GM19239 (cell line): ENCODE data around the gene SLX4IP.
"Not testable (repeated sequence)": the region's sequence is repeated elsewhere in the genome, so short reads cannot be mapped to it uniquely, and the experiment has no call there.

ENCODE experiments used
- DNase-seq: peaks from one replicate; pipeline ENCODE4 v3.0.0; 2011; ENCODE audit warnings: low spot score; ENCODE audit not compliant: insufficient read length
- FAIRE-seq: peaks from 2 replicates; lab custom pipeline; 2011; peaks lifted over from hg19 to GRCh38; lab: Jason Lieb, UNC

Gene SLX4IP

DNA sequence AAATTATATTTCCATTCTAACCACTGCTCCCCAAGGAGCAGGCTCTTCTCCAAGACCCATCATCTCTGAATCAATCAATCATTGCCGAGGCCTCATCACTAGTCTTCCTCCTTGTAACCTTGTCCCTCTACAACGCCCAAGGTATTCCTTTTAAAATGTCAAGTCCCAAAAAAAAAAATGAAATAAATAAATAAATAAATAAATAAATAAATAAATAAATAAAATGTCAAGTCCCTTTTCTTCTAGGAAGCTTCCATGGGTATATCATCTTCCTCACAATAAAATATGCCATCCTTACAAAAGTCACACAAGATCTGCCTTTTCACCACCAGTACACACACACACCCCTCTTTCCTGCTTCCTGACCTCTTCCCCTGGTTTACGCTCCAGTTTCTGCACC, 181.1 kb downstream of the SLX4IP start:
- FAIRE-seq (no peak), DNase-seq (no peak)

DNA sequence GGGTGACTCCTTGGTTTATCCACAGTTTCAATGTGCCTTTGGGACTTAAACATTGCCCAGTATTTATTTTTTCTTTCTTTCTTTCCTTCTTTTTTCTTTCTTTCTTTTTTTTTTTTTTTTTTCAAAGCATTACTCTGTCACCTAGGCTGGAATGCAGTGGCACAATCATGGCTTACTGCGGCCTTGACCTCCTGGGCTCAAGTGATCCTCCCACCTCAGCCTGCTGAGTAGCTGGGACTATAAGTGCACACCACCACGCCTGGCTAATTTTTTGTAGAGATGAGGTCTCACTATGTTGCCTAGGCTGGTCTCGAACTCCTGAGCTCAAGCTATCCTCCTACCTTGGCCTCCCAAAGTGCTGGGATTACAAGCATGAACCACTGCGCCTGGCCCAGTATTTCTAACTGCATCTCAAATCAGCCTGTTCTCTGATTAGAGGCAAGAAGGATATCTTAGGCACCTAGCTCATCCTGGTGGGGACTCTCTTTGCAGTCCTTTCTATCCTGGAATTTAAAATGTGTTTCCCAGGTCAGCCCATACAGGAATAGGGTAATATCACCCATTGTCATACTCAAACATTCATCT, 182.5 kb downstream of the SLX4IP start:
- FAIRE-seq, DNase-seq: not testable (repeated sequence)

DNA sequence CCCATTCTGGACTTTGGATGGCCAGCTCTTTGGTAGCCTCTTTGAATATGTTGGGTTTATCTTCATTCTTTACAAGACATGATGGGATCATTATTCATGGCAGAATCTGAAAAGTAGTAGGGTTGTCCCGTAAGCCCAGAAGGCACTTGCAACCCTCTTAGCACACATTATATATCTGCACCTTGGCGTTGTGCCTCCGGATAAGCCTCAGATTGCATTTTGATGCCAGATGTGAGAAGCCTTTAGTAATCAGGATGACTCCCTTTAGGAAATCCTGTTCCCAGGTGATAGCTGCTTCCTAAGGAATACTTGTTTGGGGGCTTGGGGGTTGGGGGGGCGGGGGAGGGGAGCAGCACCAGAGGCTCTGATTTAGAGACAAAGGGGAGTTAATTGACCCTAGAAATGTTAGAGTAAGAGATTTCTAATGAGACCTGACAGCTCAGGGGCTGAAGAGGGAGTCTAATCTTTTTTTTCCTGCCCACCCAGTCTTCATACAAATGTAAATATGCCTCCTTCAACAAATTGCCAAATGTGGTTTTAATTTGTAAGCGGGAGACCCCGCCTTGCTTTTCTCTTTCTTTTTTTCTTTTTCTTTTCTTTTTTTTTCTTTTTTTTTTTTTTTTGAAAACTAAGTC, 183.6 kb downstream of the SLX4IP start:
- DNase-seq = no peak
- FAIRE-seq = no peak

DNA sequence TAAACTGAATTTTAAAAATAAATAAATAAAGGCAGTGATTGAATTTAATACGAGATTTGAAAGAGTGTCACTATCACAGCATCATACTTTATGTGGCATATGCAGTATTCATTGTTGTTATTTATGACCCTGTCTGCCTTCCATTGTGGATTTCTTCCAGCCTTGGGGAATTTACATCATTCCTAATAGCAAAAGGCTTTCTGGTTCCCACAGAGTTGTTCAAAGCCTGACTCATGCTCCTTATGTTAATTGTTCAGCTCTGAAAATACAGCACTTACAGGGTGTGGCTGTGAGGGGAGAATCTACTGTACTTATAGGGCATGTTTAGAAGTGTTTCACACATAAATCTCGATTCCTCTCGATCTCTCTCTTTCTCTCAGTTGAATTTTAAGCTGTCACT, 184.3 kb downstream of the SLX4IP start:
- FAIRE-seq = no peak
- no peak for DNase-seq

DNA sequence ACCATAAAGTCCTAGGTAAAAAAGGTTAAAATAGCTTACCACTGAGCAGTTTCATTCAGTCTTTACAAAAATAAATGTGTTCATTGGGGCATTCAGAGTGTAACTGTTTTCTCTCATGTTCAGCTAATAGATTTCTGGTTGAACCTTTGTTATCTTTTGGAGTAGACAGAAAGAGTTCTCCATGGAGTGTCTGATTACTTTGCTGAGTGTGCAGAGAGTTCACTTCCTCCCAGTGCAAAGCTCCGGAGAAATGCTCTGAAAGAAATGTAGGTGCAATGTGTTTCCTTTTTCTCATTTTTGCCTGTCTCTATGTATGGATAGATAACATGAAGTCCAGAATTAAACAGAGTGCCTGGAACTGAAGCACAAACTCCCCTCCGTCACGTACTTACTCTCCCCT, 186.0 kb downstream of the SLX4IP start:
- no peak for FAIRE-seq
- no peak for DNase-seq

DNA sequence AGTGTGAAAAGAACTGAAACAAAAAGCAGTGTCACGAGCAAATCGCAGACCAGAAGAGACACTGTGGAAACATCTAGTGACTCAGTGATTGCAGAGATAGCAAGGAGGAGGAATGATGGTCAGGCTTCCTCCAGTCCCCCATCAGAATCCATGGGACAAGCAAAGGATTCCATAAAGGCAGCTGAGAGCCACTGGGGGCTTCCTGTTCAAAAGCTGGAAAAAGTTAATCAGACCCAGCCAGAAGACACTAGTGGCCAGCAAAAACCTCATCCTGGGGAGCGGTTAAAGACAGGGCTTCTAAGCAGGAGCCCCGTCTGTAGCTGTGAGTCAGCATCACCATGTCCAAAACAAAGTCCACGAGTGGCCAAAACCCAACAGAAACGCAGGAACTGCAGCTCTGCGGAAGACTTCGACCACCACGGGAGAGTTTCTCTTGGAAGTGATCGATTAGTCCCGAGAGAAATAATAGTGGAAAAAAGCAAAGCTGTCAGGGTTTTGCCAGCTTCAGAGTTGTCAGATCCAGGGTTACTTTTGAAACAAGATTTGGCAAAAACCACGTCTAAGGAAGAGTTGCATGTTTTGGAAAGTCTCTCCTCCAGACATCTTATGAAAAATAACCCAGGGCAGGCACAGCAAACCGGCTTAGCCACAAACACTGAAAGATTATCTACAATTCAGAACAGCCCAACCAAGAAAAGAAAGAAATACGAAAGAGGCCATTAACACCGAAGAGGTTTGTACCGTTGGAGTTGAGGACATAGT, 187.7 kb downstream of the SLX4IP start:
- DNase-seq (no peak), FAIRE-seq (no peak)

DNA sequence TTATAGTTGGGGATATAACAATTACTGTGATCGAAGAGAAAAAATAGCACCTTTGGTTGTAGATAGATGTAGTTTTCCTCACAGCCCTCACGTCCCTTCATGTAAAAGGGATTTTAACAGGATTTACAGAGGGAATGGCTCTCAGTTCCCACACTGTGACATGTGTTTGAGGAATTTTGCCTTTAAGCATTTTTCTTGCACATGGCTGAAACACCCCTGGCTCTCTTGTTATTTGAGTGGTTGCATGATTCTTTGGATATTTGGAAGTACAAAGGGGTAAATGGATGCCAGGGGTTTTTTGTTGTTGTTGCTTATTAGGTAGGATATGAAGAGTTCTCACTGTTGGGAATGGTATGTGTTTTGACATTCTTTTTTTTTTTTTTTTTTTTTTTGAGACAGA, 190.5 kb downstream of the SLX4IP start:
- DNase-seq (no peak), FAIRE-seq (no peak)

DNA sequence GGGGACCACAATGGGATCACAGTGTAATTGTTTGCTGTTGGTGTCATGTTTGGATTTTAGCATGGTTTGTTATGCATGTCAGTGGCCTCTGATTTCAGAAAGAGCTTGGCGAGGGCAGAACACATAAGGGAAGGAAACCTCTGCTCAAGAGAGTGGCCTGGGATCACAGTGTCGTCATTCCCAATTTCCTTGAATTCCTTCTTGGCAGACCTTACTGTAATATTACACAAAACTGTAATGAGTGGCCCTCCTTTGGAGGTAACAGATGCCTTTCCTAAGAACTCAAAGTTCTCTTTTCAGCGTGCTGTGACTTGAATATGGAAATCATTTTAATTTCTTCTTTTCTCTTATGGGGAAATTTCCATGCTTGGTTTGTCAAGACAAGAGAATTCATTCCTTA, 191.8 kb downstream of the SLX4IP start:
- FAIRE-seq = no peak
- no peak for DNase-seq

DNA sequence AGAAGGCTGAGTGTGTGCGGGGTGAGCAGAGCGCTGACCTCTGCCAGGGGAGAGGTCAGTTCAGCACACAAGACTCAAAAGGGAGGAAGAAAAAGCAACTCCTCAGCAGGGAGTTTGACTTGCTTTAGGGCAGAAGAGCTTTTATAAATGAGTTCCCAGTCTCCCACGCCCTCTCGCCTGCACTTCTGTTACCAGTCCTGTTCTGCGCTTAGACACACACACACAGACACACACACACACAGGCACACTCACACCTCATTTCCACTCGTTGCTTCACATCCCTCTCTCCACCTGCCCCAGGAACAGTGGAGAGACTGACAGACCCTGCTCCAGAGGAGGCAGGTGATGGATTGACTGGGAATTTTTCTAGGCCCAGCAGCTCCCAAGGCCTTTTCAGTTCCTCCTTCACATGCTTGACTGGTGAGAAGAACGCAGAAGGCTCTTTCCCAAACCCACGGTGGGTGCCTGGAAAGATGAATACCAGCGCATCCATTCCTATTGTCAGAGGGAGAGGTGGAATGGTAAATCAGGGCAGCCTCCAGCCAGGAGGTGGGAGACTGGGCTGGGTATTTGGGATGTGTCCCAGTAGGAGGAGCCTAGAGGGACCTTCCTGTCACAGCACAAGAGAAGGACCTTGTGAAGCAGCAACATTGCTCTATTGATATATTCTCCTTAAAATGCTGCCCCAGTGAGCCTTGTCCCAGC, 195.0 kb downstream of the SLX4IP start:
- DNase-seq = no peak

DNA sequence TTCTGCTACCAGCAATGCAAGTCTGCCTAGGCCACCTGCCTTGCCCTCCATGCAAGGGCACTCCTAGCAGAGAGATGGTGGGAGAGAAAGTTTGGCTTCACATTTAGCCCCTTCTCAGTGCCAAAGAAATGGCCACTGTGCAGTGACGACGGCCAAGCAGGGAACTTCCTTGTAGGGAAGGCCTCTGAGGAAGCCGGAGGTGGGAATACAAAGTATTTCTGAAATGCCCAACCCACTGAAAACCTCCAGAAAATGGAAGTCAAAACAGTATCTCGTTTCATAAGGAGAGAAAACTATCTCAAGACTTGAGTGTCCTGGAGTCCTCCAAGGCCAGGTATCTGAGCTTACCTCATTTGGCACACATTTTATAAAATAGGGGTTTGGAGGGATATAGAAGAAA, 196.0 kb downstream of the SLX4IP start:
- no peak for FAIRE-seq
- DNase-seq = no peak

More for the DNA sequence above, 195.0 kb downstream of the SLX4IP start:
- no peak for FAIRE-seq

DNA sequence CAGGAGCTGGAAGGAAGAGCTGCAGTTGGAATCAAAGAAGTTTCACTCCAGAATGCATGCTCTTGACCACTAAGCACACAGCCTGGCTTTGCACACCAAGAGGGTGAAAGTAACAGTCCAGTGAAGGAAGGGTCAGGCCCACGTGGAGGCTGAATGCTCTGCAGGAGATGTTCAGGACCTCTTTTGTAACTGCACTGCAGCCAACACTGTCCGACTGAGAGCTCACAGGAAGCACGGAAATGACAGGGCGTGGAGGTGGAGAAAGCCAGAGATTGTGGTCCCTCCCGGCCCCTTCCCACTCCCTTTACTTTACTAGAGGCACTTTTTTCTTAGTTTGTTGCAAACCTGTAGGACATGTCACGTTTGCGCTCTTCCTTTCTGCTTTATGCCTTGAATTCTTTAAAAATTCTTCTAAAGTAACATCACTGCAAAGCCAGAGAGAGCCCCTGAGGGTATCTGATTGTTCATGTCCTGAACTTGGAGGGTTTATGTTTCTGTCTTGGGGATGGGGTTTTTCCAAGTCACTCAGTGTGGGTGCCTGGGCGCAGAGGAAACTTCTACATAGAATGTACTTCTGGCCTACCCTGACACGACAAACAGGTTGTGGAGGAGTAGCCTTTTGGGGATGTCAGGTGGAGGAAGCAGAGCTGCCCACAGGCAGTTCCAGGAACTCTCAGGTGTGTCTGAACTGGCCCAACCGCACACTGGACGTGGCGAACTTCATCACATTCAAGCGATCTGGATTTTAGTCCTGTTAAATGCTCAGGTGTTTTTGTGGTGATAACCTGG, 197.8 kb downstream of the SLX4IP start:
- no peak for DNase-seq
- no peak for FAIRE-seq

DNA sequence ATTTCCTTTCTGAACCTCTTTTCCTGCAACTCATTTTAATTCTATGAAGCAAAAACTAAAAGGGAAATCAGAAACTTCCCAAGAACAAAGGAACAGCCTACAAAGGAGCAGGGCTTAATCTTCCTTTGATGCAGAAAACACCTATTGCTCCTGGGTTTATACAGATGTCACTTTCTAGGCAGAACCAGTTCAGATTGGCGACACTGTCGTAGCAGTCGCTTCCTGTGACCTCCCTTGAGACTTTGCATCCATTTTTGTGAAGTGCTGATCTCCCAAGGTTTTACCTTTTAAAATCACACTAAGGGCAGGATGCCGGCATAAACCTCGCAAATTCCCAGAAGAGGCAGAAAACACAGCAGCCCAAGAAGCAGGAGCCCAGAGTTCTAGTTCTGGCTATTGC, 198.6 kb downstream of the SLX4IP start:
- FAIRE-seq (no peak), DNase-seq (no peak)

DNA sequence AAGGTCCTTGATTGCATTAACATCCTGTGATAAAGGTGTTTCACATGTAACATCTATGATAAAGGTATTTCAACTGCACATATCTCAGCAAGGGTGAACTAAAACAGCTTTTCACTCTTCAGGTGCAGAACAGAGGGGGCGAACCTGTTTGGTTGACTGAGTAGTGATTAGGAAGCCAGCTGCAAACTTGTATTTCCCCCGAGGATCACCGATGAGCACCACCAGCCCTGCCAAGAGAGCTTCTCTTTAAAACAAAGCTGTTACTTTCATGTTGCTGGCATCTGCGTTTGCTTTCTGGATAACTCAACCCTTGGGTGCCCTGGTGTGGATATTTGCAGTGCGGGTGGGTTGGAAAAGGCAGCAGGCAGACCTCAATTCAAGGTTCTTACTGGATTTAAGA, 199.1 kb downstream of the SLX4IP start:
- FAIRE-seq = no peak
- no peak for DNase-seq

DNA sequence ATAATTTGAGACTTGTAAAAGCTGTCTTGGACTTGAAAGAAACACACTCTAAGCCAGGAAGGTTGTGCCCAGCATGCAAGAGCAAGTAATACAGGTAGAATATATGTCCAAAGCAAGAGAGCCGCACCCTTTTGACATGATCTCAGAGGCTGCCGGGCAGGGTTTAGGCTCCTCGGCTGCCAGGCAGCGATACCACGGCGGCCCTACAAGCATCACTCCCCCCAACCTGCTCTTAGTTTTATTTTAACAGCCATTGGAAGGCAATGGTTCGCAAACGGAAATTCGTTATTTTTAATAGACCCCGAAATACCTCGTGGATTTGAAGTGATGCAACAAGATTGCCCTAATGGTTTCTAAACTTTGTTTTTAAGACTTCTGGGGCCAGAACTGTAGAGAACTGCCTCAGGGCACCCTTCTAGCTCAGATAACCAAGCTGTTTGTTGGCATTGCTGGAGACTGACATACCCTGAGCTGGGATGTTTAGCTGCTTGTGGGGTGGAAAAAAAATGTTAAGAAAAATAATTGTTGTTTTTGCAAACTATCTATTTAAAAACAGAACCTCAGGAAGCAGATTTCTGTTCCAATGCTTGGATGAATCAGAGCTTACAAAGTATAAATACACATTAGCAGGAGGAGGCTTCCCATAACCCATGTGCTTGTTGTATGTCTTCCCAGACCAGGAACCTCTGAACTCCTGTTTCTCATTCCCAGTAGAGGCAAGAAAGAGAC, 199.7 kb downstream of the SLX4IP start:
- DNase-seq = no peak
- FAIRE-seq = no peak

DNA sequence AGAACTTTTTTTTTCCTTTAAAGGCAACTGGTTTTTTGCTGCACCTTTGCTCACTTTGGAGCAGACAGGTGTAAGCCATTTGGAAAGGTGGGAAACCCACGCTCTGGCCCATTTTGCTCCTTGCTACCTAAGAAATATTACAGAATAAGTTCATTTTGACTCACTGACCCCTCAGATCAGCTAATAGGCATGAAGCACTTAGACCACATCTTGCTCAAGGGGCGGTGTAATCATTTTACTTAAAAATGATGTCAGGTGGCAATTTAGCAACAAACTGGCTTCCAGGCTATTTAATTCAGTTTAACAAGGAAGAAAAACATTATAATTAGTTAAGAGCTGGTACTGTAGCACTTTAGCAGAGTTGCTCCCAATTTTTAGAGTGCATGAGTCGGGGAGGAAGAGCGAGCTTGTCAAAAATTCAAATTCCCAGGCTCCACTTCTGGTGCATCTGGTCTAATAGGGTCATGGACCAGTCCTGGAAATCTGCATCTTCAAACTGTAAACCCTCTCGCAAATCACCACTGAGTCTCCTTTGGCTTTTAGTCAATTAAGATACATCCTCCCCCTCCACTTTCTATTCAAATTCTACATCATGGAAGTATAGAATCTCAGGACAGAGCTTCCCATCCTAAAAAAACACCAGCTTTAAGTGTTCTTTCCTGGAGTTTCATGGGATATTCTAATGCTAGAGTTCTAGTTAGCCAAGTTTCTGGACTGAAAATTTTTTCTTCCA, 200.5 kb downstream of the SLX4IP start:
- DNase-seq (no peak), FAIRE-seq (no peak)

DNA sequence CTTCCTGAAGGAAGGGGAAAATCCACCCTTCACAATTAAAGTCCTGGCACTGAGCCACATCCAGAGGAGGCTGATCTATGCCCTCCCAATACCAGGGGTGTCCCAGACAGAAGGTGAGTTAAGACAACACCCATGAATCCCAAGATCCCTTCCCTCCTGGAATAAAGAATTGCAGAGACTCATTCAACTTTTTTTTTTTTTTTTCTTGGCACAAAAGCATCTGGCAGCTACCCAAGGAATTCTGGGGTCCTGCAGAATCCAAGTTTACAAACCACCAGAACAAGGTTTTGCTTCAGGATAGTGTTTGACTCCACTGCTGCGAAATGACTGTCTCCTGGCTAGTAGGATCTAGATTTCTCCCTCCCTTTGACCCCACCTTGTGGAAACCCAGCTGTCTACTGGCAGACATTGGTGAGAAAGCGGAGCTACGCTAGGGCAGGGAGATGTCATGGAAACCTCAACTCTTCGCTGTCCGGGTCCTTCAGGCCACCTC, 201.3 kb downstream of the SLX4IP start:
- DNase-seq (no peak), FAIRE-seq (no peak)

DNA sequence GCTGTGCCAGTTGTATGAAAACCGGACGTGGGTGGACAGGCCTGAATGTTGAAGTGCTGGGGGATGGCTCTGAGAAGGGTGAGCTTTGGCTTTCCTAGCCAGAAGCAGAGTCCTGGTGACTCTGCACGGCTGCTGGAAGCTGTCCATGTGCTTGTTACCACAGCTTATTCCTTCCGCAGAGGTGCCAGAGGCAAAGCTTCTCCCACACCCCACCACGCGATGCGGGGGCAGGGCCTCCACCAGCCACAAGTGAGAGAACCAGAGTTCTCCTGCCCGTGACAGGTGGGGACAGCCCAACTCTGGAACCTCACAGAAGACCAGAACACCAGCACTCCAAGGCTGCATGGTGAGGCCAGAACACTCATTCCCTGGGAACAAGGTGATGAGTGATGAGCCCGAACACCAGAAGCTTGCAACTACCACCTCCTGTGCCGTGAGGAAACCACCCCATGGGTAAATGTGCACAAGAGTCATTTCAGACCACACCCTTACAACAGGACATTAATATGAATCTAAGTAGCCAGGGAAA, 202.0 kb downstream of the SLX4IP start:
- FAIRE-seq = no peak
- no peak for DNase-seq

DNA sequence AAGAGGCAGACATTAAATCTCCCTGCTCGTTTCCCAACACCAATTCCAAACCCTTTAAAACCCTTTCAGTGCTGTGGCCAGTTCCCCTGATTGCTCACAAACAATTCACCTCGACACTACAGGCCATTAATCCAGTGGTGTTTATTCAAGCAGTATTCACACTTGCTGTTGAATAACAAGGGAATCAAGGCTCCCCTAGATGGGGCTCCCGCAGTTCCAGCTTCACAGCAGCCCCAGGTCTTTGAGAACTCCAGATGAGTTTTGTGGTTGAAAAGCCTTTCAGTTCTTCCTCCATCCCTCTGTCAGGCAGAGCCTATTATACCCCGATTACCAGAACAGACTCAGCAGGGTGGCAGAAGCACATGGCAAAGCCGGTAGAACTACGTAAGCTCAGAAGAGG, 202.5 kb downstream of the SLX4IP start:
- DNase-seq = no peak
- FAIRE-seq = no peak
